Measurements from ENCODE around the gene CNDP1.
"Not testable (repeated sequence)": the region's sequence is repeated elsewhere in the genome, so short reads cannot be mapped to it uniquely, and the experiment has no call there.

Gene CNDP1

GRCh38 chr18:74546751-74547530, 12.6 kb downstream of the CNDP1 start:
- DNase-seq (ENCODE audit: low read depth) = no peak

- DNase-seq (ENCODE audit: low read depth) = no peak
Observed at GRCh38 chr18:74547860-74548259, 13.6 kb downstream of the CNDP1 start.

- DNase-seq (ENCODE audit: low read depth) = no peak
Observed at GRCh38 chr18:74549591-74550104, 15.3 kb downstream of the CNDP1 start.

GRCh38 chr18:74550886-74551285, 16.6 kb downstream of the CNDP1 start:
- DNase-seq (ENCODE audit: low read depth) = no peak

GRCh38 chr18:74551452-74551851, 17.2 kb downstream of the CNDP1 start:
- no peak for DNase-seq (ENCODE audit: low read depth)

- DNase-seq (ENCODE audit: low read depth) = peak; percentile 51
Observed at GRCh38 chr18:74551936-74552555, 17.7 kb downstream of the CNDP1 start.

- no peak for DNase-seq (ENCODE audit: low read depth)
Observed at GRCh38 chr18:74556126-74556525, 21.8 kb downstream of the CNDP1 start.

- DNase-seq (ENCODE audit: low read depth) = no peak
Observed at GRCh38 chr18:74558096-74558495, 23.8 kb downstream of the CNDP1 start.

- DNase-seq (ENCODE audit: low read depth) = no peak
Observed at GRCh38 chr18:74562131-74562730, 27.9 kb downstream of the CNDP1 start.

- DNase-seq (ENCODE audit: low read depth) = no peak
Observed at GRCh38 chr18:74562775-74563174, 28.5 kb downstream of the CNDP1 start.

GRCh38 chr18:74563999-74564398, 29.7 kb downstream of the CNDP1 start:
- DNase-seq (ENCODE audit: low read depth) = no peak

- DNase-seq (ENCODE audit: low read depth) = not testable (repeated sequence)
Observed at GRCh38 chr18:74565164-74565563, 30.9 kb downstream of the CNDP1 start.

- not testable (repeated sequence) for DNase-seq (ENCODE audit: low read depth)
Observed at GRCh38 chr18:74565993-74566392, 31.7 kb downstream of the CNDP1 start.

GRCh38 chr18:74567822-74568221, 33.5 kb downstream of the CNDP1 start:
- DNase-seq (ENCODE audit: low read depth) = no peak

- DNase-seq (ENCODE audit: low read depth) = no peak
Observed at GRCh38 chr18:74569401-74569800, 35.1 kb downstream of the CNDP1 start.

GRCh38 chr18:74570266-74570665, 36.0 kb downstream of the CNDP1 start:
- no peak for DNase-seq (ENCODE audit: low read depth)

GRCh38 chr18:74571895-74572680, 37.8 kb downstream of the CNDP1 start:
- DNase-seq (ENCODE audit: low read depth) = no peak

- DNase-seq (ENCODE audit: low read depth) = no peak
Observed at GRCh38 chr18:74573053-74573452, 38.8 kb downstream of the CNDP1 start.

GRCh38 chr18:74574916-74575315, 40.6 kb downstream of the CNDP1 start:
- DNase-seq (ENCODE audit: low read depth) = no peak

- no peak for DNase-seq (ENCODE audit: low read depth)
Observed at GRCh38 chr18:74577019-74577418, 42.7 kb downstream of the CNDP1 start.

GRCh38 chr18:74579496-74580065, 45.3 kb downstream of the CNDP1 start:
- no peak for DNase-seq (ENCODE audit: low read depth)

- DNase-seq (ENCODE audit: low read depth) = no peak
Observed at GRCh38 chr18:74582642-74583041, 48.3 kb downstream of the CNDP1 start.

Data from CMK (cell line).